Naive thymus-derived CD8-positive, alpha-beta T cell (primary cell): Measurements from ENCODE around the gene CD99. TPM values are rescaled to one million over a fixed set of nuclear protein-coding genes. Genes with fewer than 3 reads are reported as not detected.

Source experiments
- polyA plus RNA-seq, 3 donors: library from polyadenylated mRNA; unstranded; fragments of 300-500 nt; fragmentation: Illumina TruSeq; gene quantifications; one replicate each; pipeline ENCODE4 v1.2.3, GENCODE V29; 2021
- total RNA-seq, 8 experiments: library from RNA in 2 of 8; stranded (reverse) in 2 of 8; gene quantifications; one replicate each; pipeline ENCODE4 v1.2.3 and lab custom pipeline; 2021 to 2026

The CD99 gene
- total and polyA plus RNA-seq, 5 experiments from 2014 or later = 120 to 218 (median 124) TPM

Other genes with a start within 250 kb of the CD99 start
- gene DHRSX, start 190.3 kb upstream of the CD99 start, total RNA-seq = 10 to 100 TPM; 17.1 TPM
- 10 to 100 TPM; 17.2 to 20.8 (median 20.4) TPM for gene DHRSX, start 190.3 kb upstream of the CD99 start, polyA plus RNA-seq
- 10 to 100 TPM; 27.8 to 32.6 TPM for gene ZBED1, start 190.3 kb upstream of the CD99 start, total RNA-seq
- gene ZBED1, start 190.3 kb upstream of the CD99 start, polyA plus RNA-seq = 10 to 100 TPM; 25.6 to 43.4 (median 36.7) TPM
- gene XG, start 60.7 kb downstream of the CD99 start, total RNA-seq = not detected
- not detected for gene XG, start 60.7 kb downstream of the CD99 start, polyA plus RNA-seq
- not detected for gene GYG2, start 137.6 kb downstream of the CD99 start, total RNA-seq
- not detected for gene GYG2, start 137.6 kb downstream of the CD99 start, polyA plus RNA-seq
- 1 to 10 TPM; 1.5 to 2.5 TPM for gene ARSD, start 238.0 kb downstream of the CD99 start, total RNA-seq
- 1 to 10 TPM; 1.3 to 3.7 (median 1.9) TPM for gene ARSD, start 238.0 kb downstream of the CD99 start, polyA plus RNA-seq